HG02642 (cell line): Measurements from ENCODE around the gene CDH23.

Source experiments
- ATAC-seq: cut with Tn5 transposase; IDR thresholded peaks from one replicate; pipeline ENCODE4 v1.9.1; 2021; ENCODE audit warnings: mild to moderate bottlenecking; ENCODE audit not compliant: unreplicated experiment, poor library complexity

Gene CDH23

GRCh38 chr10:71845410-71846405 lies 449.0 kb downstream of the CDH23 start:
- ATAC-seq, result no peak

- no peak for ATAC-seq
These were observed 450.1 kb downstream of the CDH23 start for GRCh38 chr10:71846816-71847215.

- no peak for ATAC-seq
These were observed 450.7 kb downstream of the CDH23 start for GRCh38 chr10:71847418-71847817.

GRCh38 chr10:71848325-71849275 lies 451.9 kb downstream of the CDH23 start:
- ATAC-seq, result no peak

- ATAC-seq, result no peak
These were observed 452.8 kb downstream of the CDH23 start for GRCh38 chr10:71849461-71849908.

GRCh38 chr10:71850021-71850742 lies 453.5 kb downstream of the CDH23 start:
- no peak for ATAC-seq

- peak; percentile 95 for ATAC-seq
These were observed 454.2 kb downstream of the CDH23 start, which contains the start of gene PSAP for GRCh38 chr10:71850743-71851464. Gene PSAP (minus strand): TSS chr10:71851251. CDS start chr10:71851221, 30 bp downstream.

GRCh38 chr10:71851465-71852095 lies 454.9 kb downstream of the CDH23 start:
- peak; percentile 12 for ATAC-seq

- no peak for ATAC-seq
These were observed 455.7 kb downstream of the CDH23 start for GRCh38 chr10:71852355-71852937.

GRCh38 chr10:71854031-71854430 lies 457.3 kb downstream of the CDH23 start:
- no peak for ATAC-seq

GRCh38 chr10:71856619-71857018 lies 459.9 kb downstream of the CDH23 start:
- no peak for ATAC-seq

- ATAC-seq, result no peak
These were observed 461.5 kb downstream of the CDH23 start for GRCh38 chr10:71857934-71858890.

- peak; percentile 65 for ATAC-seq
These were observed 463.7 kb downstream of the CDH23 start for GRCh38 chr10:71860243-71861029.

GRCh38 chr10:71863203-71863602 lies 466.5 kb downstream of the CDH23 start:
- ATAC-seq, result no peak

- no peak for ATAC-seq
These were observed 468.2 kb downstream of the CDH23 start for GRCh38 chr10:71864911-71865361.
